Thymus (tissue), 11 donors: ENCODE data around the gene LIF. TPM values are rescaled to one million over a fixed set of nuclear protein-coding genes. Genes with fewer than 3 reads are reported as not detected.
A peak's percentile ranks its signal among the peaks of the same experiment; 100 is the strongest.
"Not testable (repeated sequence)": the region's sequence is repeated elsewhere in the genome, so short reads cannot be mapped to it uniquely, and the experiment has no call there.

Source experiments
- DNase-seq, 9 donors: peaks; one replicate each; pipeline ENCODE4 v3.0.0-alpha.2; 2013; ENCODE audit warnings: low spot score in 9 of 9, low read depth in 6 of 9, missing footprints in 1 of 9
- H3K27ac ChIP-seq, 2 donors: one replicate each; pipeline ENCODE4 v1.5.1; 2013; ENCODE audit warnings: control low read depth in 1 of 2, low read depth in 1 of 2, low read length in 1 of 2, mild to moderate bottlenecking in 1 of 2, moderate library complexity in 1 of 2
- H3K27me3 ChIP-seq, 2 donors: one replicate each; pipeline ENCODE4 v1.5.1; 2013; ENCODE audit warnings: low read length in 1 of 2; ENCODE audit not compliant: control insufficient read depth in 2 of 2, insufficient read depth in 1 of 2
- H3K36me3 ChIP-seq, 2 donors: one replicate each; pipeline ENCODE4 v1.5.1; 2013; ENCODE audit warnings: low read length in 1 of 2, mild to moderate bottlenecking in 1 of 2, moderate library complexity in 1 of 2; ENCODE audit not compliant: control insufficient read depth in 2 of 2, insufficient read depth in 2 of 2
- H3K4me1 ChIP-seq, 2 donors: one replicate each; pipeline ENCODE4 v1.5.1; 2013; ENCODE audit warnings: low read length in 2 of 2; ENCODE audit not compliant: control insufficient read depth in 2 of 2, insufficient read depth in 2 of 2
- H3K4me3 ChIP-seq, 2 donors: one replicate each; pipeline ENCODE4 v1.5.1; 2013; ENCODE audit warnings: low read length in 2 of 2, control low read depth in 1 of 2, mild to moderate bottlenecking in 1 of 2
- H3K9me3 ChIP-seq, 2 donors: one replicate each; pipeline ENCODE4 v1.5.1; 2013; ENCODE audit warnings: low read length in 1 of 2, mild to moderate bottlenecking in 1 of 2; ENCODE audit not compliant: control insufficient read depth in 2 of 2, insufficient read depth in 1 of 2
- WGBS: extraction: QIAGEN DNeasy Blood & Tissue Kit; methylation state at CpG from one replicate; pipeline ENCODE4 v1.1.7; 2013; 5-methylcytosine and 5-hydroxymethylcytosine counted together
- polyA plus RNA-seq: library from polyadenylated mRNA; stranded (reverse); fragments of 200-250 nt; gene quantifications from one replicate; pipeline ENCODE4 v1.2.3, GENCODE V29; 2013
- total RNA-seq: library from RNA; stranded (reverse); fragments of 120-200 nt; gene quantifications from one replicate; pipeline ENCODE4 v1.2.4, GENCODE V29; 2013
- donor health status: healthy.

The LIF gene
- total and polyA plus RNA-seq, 2 donors: 0.21 to 0.90 TPM

GRCh38 chr22:30201945-30202344, 44.6 kb downstream of the LIF start:
- H3K27ac ChIP-seq: peak overlapping the region in 1 of 2 donors; percentile 37
- 96% methylated on average over 3 of the region's 3 CpGs for WGBS
- no peak overlapping the region for H3K4me3 ChIP-seq
- H3K27me3 ChIP-seq: no peaks in the 10 kb centered on the region
- no peak for DNase-seq
- no peaks in the 10 kb centered on the region for H3K9me3 ChIP-seq
- H3K36me3 ChIP-seq: no peaks in the 10 kb centered on the region
- H3K4me1 ChIP-seq: peaks cover under 1 to 25% of the 10 kb centered on the region in 2 donors

GRCh38 chr22:30200905-30201304, 45.7 kb downstream of the LIF start:
- H3K4me1 ChIP-seq: peaks cover 10 to 35% of the 10 kb centered on the region in 2 donors
- H3K27me3 ChIP-seq, H3K27ac ChIP-seq, H3K36me3 ChIP-seq, DNase-seq, H3K4me3 ChIP-seq, H3K9me3 ChIP-seq: not testable (repeated sequence)
- 97% methylated on average over 10 of the region's 10 CpGs for WGBS

GRCh38 chr22:30198921-30199320, 47.6 kb downstream of the LIF start:
- no peaks in the 10 kb centered on the region for H3K36me3 ChIP-seq
- no peak for DNase-seq
- no peak overlapping the region for H3K4me3 ChIP-seq
- peaks cover 11 to 28% of the 10 kb centered on the region in 2 donors for H3K4me1 ChIP-seq
- no peaks in the 10 kb centered on the region for H3K27me3 ChIP-seq
- no peaks in the 10 kb centered on the region for H3K9me3 ChIP-seq
- no peak overlapping the region for H3K27ac ChIP-seq
- WGBS: 98% methylated on average over 4 of the region's 4 CpGs

- Histone ChIP-seq H3K4me1 (peaks cover 11 to 28% of the 10 kb centered on the region in 2 donors), H3K4me3 (no peak overlapping the region), H3K27ac (no peak overlapping the region), H3K27me3 (no peaks in the 10 kb centered on the region), H3K9me3 (no peaks in the 10 kb centered on the region), H3K36me3 (no peaks in the 10 kb centered on the region)
- DNase-seq: no peak
- WGBS: 98% methylated on average over 5 of the region's 5 CpGs
Observed at GRCh38 chr22:30198152-30198825, 48.3 kb downstream of the LIF start.

- DNase-seq: no peak
- H3K4me1 ChIP-seq: peaks cover 12 to 24% of the 10 kb centered on the region in 2 donors
- H3K4me3 ChIP-seq: no peak overlapping the region
- H3K36me3 ChIP-seq: no peaks in the 10 kb centered on the region
- no peaks in the 10 kb centered on the region for H3K9me3 ChIP-seq
- H3K27me3 ChIP-seq: no peaks in the 10 kb centered on the region
- H3K27ac ChIP-seq: peak overlapping the region; percentile 40 to 73
Observed at GRCh38 chr22:30197389-30197788, 49.2 kb downstream of the LIF start.

- Histone ChIP-seq H3K27ac (peak overlapping the region; percentile 40 to 73), H3K9me3 (no peaks in the 10 kb centered on the region), H3K4me3 (no peak overlapping the region), H3K27me3 (no peaks in the 10 kb centered on the region), H3K4me1 (peaks cover 16 to 24% of the 10 kb centered on the region in 2 donors), H3K36me3 (no peaks in the 10 kb centered on the region)
- 58% methylated on average over 2 of the region's 2 CpGs for WGBS
- no peak for DNase-seq
Observed at GRCh38 chr22:30196880-30197336, 49.7 kb downstream of the LIF start.

- peak overlapping the region; percentile 1 to 73 for H3K27ac ChIP-seq
- H3K36me3 ChIP-seq: no peaks in the 10 kb centered on the region
- WGBS: 36% methylated on average over 11 of the region's 11 CpGs
- peaks cover 16 to 24% of the 10 kb centered on the region in 2 donors for H3K4me1 ChIP-seq
- DNase-seq: peak in 4 of 9 donors; percentile 28 to 63 (median 41)
- no peak overlapping the region for H3K4me3 ChIP-seq
- no peaks in the 10 kb centered on the region for H3K27me3 ChIP-seq
- no peaks in the 10 kb centered on the region for H3K9me3 ChIP-seq
Observed at GRCh38 chr22:30196141-30196879, 50.2 kb downstream of the LIF start.

- no peaks in the 10 kb centered on the region for H3K36me3 ChIP-seq
- H3K9me3 ChIP-seq: no peaks in the 10 kb centered on the region
- peaks cover 16 to 24% of the 10 kb centered on the region in 2 donors for H3K4me1 ChIP-seq
- peak overlapping the region; percentile 48 to 73 for H3K27ac ChIP-seq
- no peak overlapping the region for H3K4me3 ChIP-seq
- H3K27me3 ChIP-seq: no peaks in the 10 kb centered on the region
- no peak for DNase-seq
- WGBS: 94% methylated on average over 5 of the region's 5 CpGs
Observed at GRCh38 chr22:30195245-30196140, 51.1 kb downstream of the LIF start.
